Gastrocnemius medialis (tissue), 4 donors: ENCODE results near the gene ZNRF3.

Experiments
- POLR2A ChIP-seq, 2 donors: fragments of 450-650 bp; IDR thresholded peaks; one replicate each; pipeline ENCODE4 v1.6.1; 2017; ENCODE audit warnings: antibody characterized with exemption in 2 of 2, mild to moderate bottlenecking in 2 of 2, moderate library complexity in 2 of 2
- TF ChIP-seq, protein P1 (sequence below), 5 experiments: fragments of 450-650 bp in 3 of 5; fragments of 200-600 bp in 2 of 5; sonication (generic) in 2 of 5; IDR thresholded peaks in 4 of 5; conservative IDR thresholded peaks in 1 of 5; 1 replicate in 4 of 5; 2 replicates in 1 of 5; pipeline ENCODE4 v1.5.1; 2016 to 2019; ENCODE audit warnings: antibody characterized with exemption in 5 of 5, mild to moderate bottlenecking in 3 of 5, moderate library complexity in 3 of 5

DNA sequence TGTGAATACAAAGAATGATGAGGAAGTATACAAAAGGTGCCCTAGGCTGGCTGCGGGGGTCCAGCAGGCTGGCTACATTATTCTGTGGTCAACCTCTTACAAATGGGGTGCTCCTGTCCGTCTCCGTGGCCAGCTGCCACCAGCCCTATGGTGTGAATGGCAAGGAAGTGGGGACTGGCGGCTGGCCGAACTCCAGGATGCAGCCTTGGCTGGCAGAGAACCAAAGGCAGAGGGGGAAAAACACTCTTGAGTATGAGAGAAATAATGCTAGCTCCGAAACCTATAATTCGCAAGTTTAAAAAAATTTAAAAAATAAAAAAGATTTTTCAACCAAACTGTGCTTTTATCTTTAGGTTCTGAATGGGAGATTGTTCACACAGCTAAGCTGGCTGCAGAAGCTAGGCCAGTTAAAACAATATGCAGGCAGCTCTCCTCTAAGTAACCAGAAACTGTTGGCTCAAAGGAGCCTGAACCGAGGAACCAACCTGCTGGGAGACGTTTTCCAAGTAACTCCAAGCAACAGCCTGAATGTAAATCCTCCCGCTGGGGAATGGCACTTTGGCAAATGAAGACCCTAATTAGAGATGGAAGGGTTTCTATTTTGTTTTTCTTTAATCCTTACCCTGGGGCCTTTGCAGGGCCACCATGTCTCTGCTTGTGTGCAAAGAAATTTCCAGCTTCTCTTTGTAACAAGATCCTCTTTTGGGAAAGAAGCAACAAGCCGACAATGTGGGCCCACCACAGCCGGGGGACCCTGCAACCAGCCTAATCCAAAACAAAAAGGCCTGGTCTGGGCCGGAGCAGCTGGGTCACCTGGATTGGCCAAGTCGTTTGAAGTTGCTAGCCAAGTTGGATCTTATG lies 128.1 kb downstream of the ZNRF3 start:
- TF ChIP-seq, protein P1, sequence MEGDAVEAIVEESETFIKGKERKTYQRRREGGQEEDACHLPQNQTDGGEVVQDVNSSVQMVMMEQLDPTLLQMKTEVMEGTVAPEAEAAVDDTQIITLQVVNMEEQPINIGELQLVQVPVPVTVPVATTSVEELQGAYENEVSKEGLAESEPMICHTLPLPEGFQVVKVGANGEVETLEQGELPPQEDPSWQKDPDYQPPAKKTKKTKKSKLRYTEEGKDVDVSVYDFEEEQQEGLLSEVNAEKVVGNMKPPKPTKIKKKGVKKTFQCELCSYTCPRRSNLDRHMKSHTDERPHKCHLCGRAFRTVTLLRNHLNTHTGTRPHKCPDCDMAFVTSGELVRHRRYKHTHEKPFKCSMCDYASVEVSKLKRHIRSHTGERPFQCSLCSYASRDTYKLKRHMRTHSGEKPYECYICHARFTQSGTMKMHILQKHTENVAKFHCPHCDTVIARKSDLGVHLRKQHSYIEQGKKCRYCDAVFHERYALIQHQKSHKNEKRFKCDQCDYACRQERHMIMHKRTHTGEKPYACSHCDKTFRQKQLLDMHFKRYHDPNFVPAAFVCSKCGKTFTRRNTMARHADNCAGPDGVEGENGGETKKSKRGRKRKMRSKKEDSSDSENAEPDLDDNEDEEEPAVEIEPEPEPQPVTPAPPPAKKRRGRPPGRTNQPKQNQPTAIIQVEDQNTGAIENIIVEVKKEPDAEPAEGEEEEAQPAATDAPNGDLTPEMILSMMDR (IDR thresholded peaks at IDR 0.05 in 4 of 5, conservative IDR thresholded peaks at IDR 0.05 in 1 of 5), result no peak
- TF ChIP-seq POLR2A (IDR thresholded peaks at IDR 0.05), result no peak
